H1 (cell line): ENCODE results near the gene PGAM2. TPM values are rescaled to one million over a fixed set of nuclear protein-coding genes. Genes with fewer than 3 reads are reported as not detected.
A peak's percentile ranks its signal among the peaks of the same experiment; 100 is the strongest.

Experiments
- CTCF ChIA-PET: fragments of 300-600 bp; sonication (Branson Sonifier 250); formaldehyde crosslinking; loops from one replicate; lab custom pipeline; 2021; ENCODE audit not compliant: partially characterized antibody; lab: Charles Lee
- POLR2A ChIA-PET: fragments of 300-600 bp; sonication (Branson Sonifier 250); formaldehyde crosslinking; loops from one replicate; lab custom pipeline; 2021; ENCODE audit warnings: inconsistent platforms; ENCODE audit not compliant: partially characterized antibody; lab: Charles Lee
- DNase-seq, 2 experiments: peaks; one replicate each; pipeline versions ENCODE4 v3.0.0 to v3.0.0-alpha.2; 2010 to 2022; ENCODE audit warnings: low spot score in 2 of 2, low read depth in 1 of 2, mixed read lengths in 1 of 2
- FAIRE-seq: peaks from 2 replicates; lab custom pipeline; 2011; peaks lifted over from hg19 to GRCh38; lab: Jason Lieb, UNC
- H2AFZ ChIP-seq: 2 replicates; pipeline ENCODE4 v1.8.1; 2012; ENCODE audit warnings: low read length, inconsistent platforms
- H2AK5ac ChIP-seq: 2 replicates; pipeline ENCODE4 v1.6.1; 2013; ENCODE audit warnings: low read depth, low read length
- H2BK120ac ChIP-seq: replicated peaks from 2 replicates; pipeline ENCODE3; 2013; ENCODE audit warnings: low read depth, low read length, inconsistent platforms
- H2BK12ac ChIP-seq: 2 replicates; pipeline ENCODE4 v1.6.1; 2013; ENCODE audit warnings: low read depth, low read length
- H2BK15ac ChIP-seq: 2 replicates; pipeline ENCODE4 v1.6.1; 2013; ENCODE audit warnings: low read length
- H2BK20ac ChIP-seq: 2 replicates; pipeline ENCODE4 v1.6.1; 2013; ENCODE audit warnings: low read length
- H2BK5ac ChIP-seq: 2 replicates; pipeline ENCODE4 v1.6.1; 2013; ENCODE audit warnings: low read depth, low read length
- H3K14ac ChIP-seq: 2 replicates; pipeline ENCODE4 v1.6.1; 2013; ENCODE audit warnings: inconsistent platforms; ENCODE audit not compliant: insufficient read length
- H3K18ac ChIP-seq: 2 replicates; pipeline ENCODE4 v1.6.1; 2013; ENCODE audit warnings: low read length; ENCODE audit errors: extremely low read depth
- H3K23ac ChIP-seq: 2 replicates; pipeline ENCODE4 v1.6.1; 2013; ENCODE audit warnings: inconsistent platforms; ENCODE audit not compliant: insufficient read length
- H3K23me2 ChIP-seq: 2 replicates; pipeline ENCODE4 v1.6.1; 2013; ENCODE audit warnings: low read depth, low read length
- H3K27ac ChIP-seq: 2 replicates; pipeline ENCODE4 v1.6.1; 2011; ENCODE audit warnings: low read depth, low read length, inconsistent platforms
- H3K27me3 ChIP-seq, 4 experiments: replicated peaks in 1 of 4; 1 replicate in 1 of 4; 2 replicates in 3 of 4; pipeline versions ENCODE4 v1.6.1 to v1.8.1; 2011 to 2013; ENCODE audit warnings: low read length in 3 of 4, mild to moderate bottlenecking in 3 of 4, inconsistent platforms in 2 of 4, mixed read lengths in 2 of 4, moderate library complexity in 1 of 4; ENCODE audit not compliant: control insufficient read depth in 3 of 4, insufficient read depth in 3 of 4; ENCODE audit errors: extremely low read depth in 1 of 4
- H3K36me3 ChIP-seq, 4 experiments: 2 replicates each; pipeline versions ENCODE4 v1.6.1 to v1.8.1; 2011 to 2013; ENCODE audit warnings: mild to moderate bottlenecking in 4 of 4, low read length in 3 of 4, moderate library complexity in 2 of 4, control low read depth in 1 of 4, inconsistent platforms in 1 of 4; ENCODE audit not compliant: insufficient read depth in 4 of 4, control insufficient read depth in 2 of 4
- H3K4ac ChIP-seq: replicated peaks from 2 replicates; pipeline ENCODE3; 2013; ENCODE audit warnings: low read length, low read depth, mixed read lengths, inconsistent platforms; ENCODE audit not compliant: insufficient read length
- H3K4me1 ChIP-seq, 4 experiments: replicated peaks in 1 of 4; 1 replicate in 1 of 4; 2 replicates in 3 of 4; pipeline versions ENCODE4 v1.6.1 to v1.8.1; 2011 to 2013; ENCODE audit warnings: low read length in 3 of 4, inconsistent platforms in 2 of 4, mixed read lengths in 1 of 4; ENCODE audit not compliant: insufficient read depth in 4 of 4, control insufficient read depth in 3 of 4
- H3K4me2 ChIP-seq, 2 experiments: 2 replicates each; pipeline versions ENCODE4 v1.6.1 to v1.8.1; 2011 to 2013; ENCODE audit warnings: low read depth in 2 of 2, low read length in 2 of 2, control low read depth in 1 of 2, inconsistent platforms in 1 of 2, mild to moderate bottlenecking in 1 of 2; ENCODE audit not compliant: insufficient read depth in 1 of 2
- H3K4me3 ChIP-seq, 4 experiments: fragments of 200-600, 300-600 bp in 1 of 4; sonication (generic), shearing (Covaris generic), sonication (Bioruptor Twin) in 1 of 4; 2 replicates each; pipeline versions ENCODE4 v1.5.1 to v1.8.1; 2011 to 2016; ENCODE audit warnings: low read length in 4 of 4, low read depth in 3 of 4, control low read depth in 2 of 4, inconsistent platforms in 2 of 4, mild to moderate bottlenecking in 2 of 4, mixed read lengths in 1 of 4, moderate library complexity in 1 of 4; ENCODE audit not compliant: insufficient read depth in 2 of 4; ENCODE audit errors: extremely low read depth in 1 of 4
- H3K56ac ChIP-seq: replicated peaks from 2 replicates; pipeline ENCODE3; 2013; ENCODE audit warnings: low read depth, mild to moderate bottlenecking, mixed read lengths, low read length, inconsistent platforms; ENCODE audit not compliant: insufficient read length
- H3K79me1 ChIP-seq: 2 replicates; pipeline ENCODE4 v1.6.1; 2013; ENCODE audit warnings: low read depth, low read length, control low read depth
- H3K79me2 ChIP-seq, 2 experiments: 2 replicates each; pipeline versions ENCODE4 v1.6.1 to v1.8.1; 2012 to 2013; ENCODE audit warnings: low read length in 2 of 2, mild to moderate bottlenecking in 2 of 2, inconsistent platforms in 1 of 2; ENCODE audit not compliant: insufficient read depth in 2 of 2, control insufficient read depth in 1 of 2
- H3K9ac ChIP-seq, 4 experiments: replicated peaks in 1 of 4; 1 replicate in 1 of 4; 2 replicates in 3 of 4; pipeline versions ENCODE4 v1.6.1 to v1.8.1; 2011 to 2013; ENCODE audit warnings: low read depth in 3 of 4, low read length in 3 of 4, control low read depth in 2 of 4, mild to moderate bottlenecking in 2 of 4, moderate library complexity in 2 of 4, inconsistent platforms in 1 of 4; ENCODE audit errors: extremely low read depth in 1 of 4
- H3K9me3 ChIP-seq, 2 experiments: 2 replicates each; pipeline versions ENCODE4 v1.6.1 to v1.8.1; 2012 to 2013; ENCODE audit warnings: mild to moderate bottlenecking in 2 of 2, moderate library complexity in 2 of 2, control low read depth in 1 of 2, inconsistent platforms in 1 of 2, low read depth in 1 of 2, low read length in 1 of 2, mixed read lengths in 1 of 2; ENCODE audit not compliant: insufficient read depth in 2 of 2
- H4K20me1 ChIP-seq, 2 experiments: replicated peaks in 1 of 2; 2 replicates each; pipeline versions ENCODE3 to v1.8.1; 2011 to 2013; ENCODE audit warnings: inconsistent platforms in 2 of 2, low read length in 2 of 2, mild to moderate bottlenecking in 1 of 2; ENCODE audit not compliant: insufficient read depth in 2 of 2, control insufficient read depth in 1 of 2
- H4K5ac ChIP-seq: 2 replicates; pipeline ENCODE4 v1.6.1; 2013; ENCODE audit warnings: low read length, low read depth, mixed read lengths, inconsistent platforms; ENCODE audit not compliant: insufficient read length
- H4K8ac ChIP-seq: 2 replicates; pipeline ENCODE4 v1.8.0; 2013; ENCODE audit warnings: mild to moderate bottlenecking, moderate library complexity, low read length, inconsistent platforms; ENCODE audit not compliant: insufficient read depth; ENCODE audit errors: extremely low read depth
- H4K91ac ChIP-seq: replicated peaks from 2 replicates; pipeline ENCODE3; 2013; ENCODE audit warnings: low read length, mixed read lengths, inconsistent platforms; ENCODE audit not compliant: insufficient read length
- CHD2 ChIP-seq: IDR thresholded peaks from 2 replicates; pipeline ENCODE4 v1.6.1; 2012; ENCODE audit warnings: low read length, improper control_type of control experiment
- CREB1 ChIP-seq: IDR thresholded peaks from 2 replicates; pipeline ENCODE4 v1.6.1; 2012; ENCODE audit warnings: inconsistent platforms
- E2F6 ChIP-seq: IDR thresholded peaks from 2 replicates; pipeline ENCODE4 v1.6.1; 2012; ENCODE audit warnings: inconsistent platforms
- GABPA ChIP-seq: IDR thresholded peaks from 2 replicates; pipeline ENCODE4 v1.6.1; 2011; ENCODE audit warnings: mild to moderate bottlenecking, low read length, moderate library complexity, borderline replicate concordance; ENCODE audit not compliant: insufficient read depth
- HDAC6 ChIP-seq: IDR thresholded peaks from one replicate; pipeline ENCODE4 v1.7.1; 2012; ENCODE audit warnings: low read depth, mild to moderate bottlenecking, inconsistent platforms, low read length, moderate library complexity
- KDM5A ChIP-seq: fragments of 200-600 bp; IDR thresholded peaks from 2 replicates; pipeline ENCODE4 v1.7.1; 2012; ENCODE audit warnings: mild to moderate bottlenecking, low read length, inconsistent platforms, mixed read lengths
- NANOG ChIP-seq: IDR thresholded peaks from 2 replicates; pipeline ENCODE4 v1.6.1; 2011; ENCODE audit warnings: low read length, low read depth, mild to moderate bottlenecking, inconsistent platforms; ENCODE audit not compliant: insufficient read depth, poor library complexity, severe bottlenecking
- RXRA ChIP-seq: IDR thresholded peaks from 2 replicates; pipeline ENCODE4 v1.6.1; 2011; ENCODE audit warnings: low read depth, mild to moderate bottlenecking, low read length, moderate library complexity; ENCODE audit not compliant: insufficient read depth
- SP2 ChIP-seq: IDR thresholded peaks from 2 replicates; pipeline ENCODE4 v1.6.1; 2012; ENCODE audit warnings: mild to moderate bottlenecking, low read length, inconsistent platforms
- TAF1 ChIP-seq: IDR thresholded peaks from 2 replicates; pipeline ENCODE4 v1.6.1; 2011; ENCODE audit warnings: mild to moderate bottlenecking, low read depth, low read length
- TBP ChIP-seq: IDR thresholded peaks from 2 replicates; pipeline ENCODE4 v1.6.1; 2011; ENCODE audit warnings: low read depth, low read length, improper control_type of control experiment
- USF2 ChIP-seq: IDR thresholded peaks from 2 replicates; pipeline ENCODE4 v1.6.1; 2011; ENCODE audit warnings: low read length, improper control_type of control experiment
- WGBS, 2 experiments: shearing (Covaris generic) in 1 of 2; methylation state at CpG; one replicate each; pipeline versions ENCODE4 v1.1.6 to v1.1.7; 2013 to 2015; ENCODE audit warnings: low lambda C conversion rate in 2 of 2, mixed read lengths in 2 of 2, inconsistent platforms in 1 of 2, low coverage in 1 of 2, missing lambda C conversion rate in 1 of 2; ENCODE audit not compliant: insufficient replicate concordance in 2 of 2, insufficient coverage in 1 of 2, insufficient read length in 1 of 2; ENCODE audit errors: extremely low coverage in 1 of 2, missing lambda C conversion rate in 1 of 2; 5-methylcytosine and 5-hydroxymethylcytosine counted together
- polyA plus RNA-seq, 7 experiments: library from polyadenylated mRNA; depleted of rRNA in 3 of 7; stranded (reverse) in 5 of 7; unstranded in 2 of 7; fragments of >200 nt in 5 of 7; fragments of 200-250 nt in 2 of 7; gene quantifications; 1 replicate in 5 of 7; 2 replicates in 1 of 7; 4 replicates in 1 of 7; pipeline versions ENCODE4 v1.2.1 to v1.2.3, GENCODE V29; 2011 to 2013; ENCODE audit warnings: missing spikeins in 2 of 7, mixed read lengths in 2 of 7
- total RNA-seq: library from RNA; stranded (reverse); fragmentation: NEBNext Ultra II Directional; extraction: Animal tissue kit (Norgen Biotek cat#: 25700); gene quantifications from 2 replicates; pipeline ENCODE4 v1.2.1, GENCODE V29; 2021

PGAM2 gene
- total and polyA plus RNA-seq, 2 of the 8 experiments (the other 6 are each of a cell fraction or from before 2014, with no cell fraction given), result 2.1 to 2.9 TPM

- H3K56ac ChIP-seq, result no peak overlapping the region
- H3K14ac ChIP-seq, result no peak overlapping the region
- peaks cover 9 to 30% (median 26%) of the 10 kb centered on the region in 4 experiments for H3K4me1 ChIP-seq
- H2AFZ ChIP-seq, result no peak overlapping the region
- DNase-seq (no peak), FAIRE-seq (no peak)
- no peak overlapping the region for H2AK5ac ChIP-seq
- H3K4me3 ChIP-seq, result peak overlapping the region in 3 of 4 experiments; percentile 16 to 35 (median 17); a peak in 3 of 8 replicates
- ChIA-PET CTCF (interaction anchor here (1.1 to 1.9 kb wide), 6 partner anchors 9 to 44 kb away, joined by 3 to 9 read pairs (median 4); partner anchors contain the start of gene DBNL), POLR2A (interaction anchor here (0.7 to 7.1 kb wide), 12 partner anchors 9 to 52 kb away, joined by 3 to 48 read pairs (median 5); partner anchors contain the start of gene AEBP1)
- peak overlapping the region; percentile 57 to 62 for H3K4me2 ChIP-seq
- H3K9ac ChIP-seq, result no peak overlapping the region
- H3K4ac ChIP-seq, result no peak overlapping the region
- H3K9me3 ChIP-seq, result no peaks in the 10 kb centered on the region
- peaks cover 5 to 10% of the 10 kb centered on the region in 2 experiments for H4K20me1 ChIP-seq
- H3K23me2 ChIP-seq, result no peaks in the 10 kb centered on the region
- no peak overlapping the region for H2BK120ac ChIP-seq
- no peak overlapping the region; the same call in 1 of the 2 replicates for H4K8ac ChIP-seq
- no peak overlapping the region; the same call in 1 of the 2 replicates for H2BK12ac ChIP-seq
- no peak overlapping the region; the same call in 1 of the 2 replicates for H3K18ac ChIP-seq
- H3K79me2 ChIP-seq, result no peaks in the 10 kb centered on the region
- H4K5ac ChIP-seq, result no peak overlapping the region
- H3K27me3 ChIP-seq, result peaks cover 0 to 3% (median 0%) of the 10 kb centered on the region in 4 experiments; a peak in 2 of 7 replicates
- 54% methylated on average over 9 of the region's 10 CpGs; no CpG with 5 or more reads in 1 of the 2 experiments for WGBS, 2 experiments
- no peak overlapping the region for H3K23ac ChIP-seq
- H2BK15ac ChIP-seq, result no peak overlapping the region
- H4K91ac ChIP-seq, result no peak overlapping the region
- no peak overlapping the region for H2BK5ac ChIP-seq
- H3K36me3 ChIP-seq, result peaks cover 0 to 18% (median 15%) of the 10 kb centered on the region in 4 experiments; a peak in 6 of 8 replicates
- H2BK20ac ChIP-seq, result peak overlapping the region; percentile 80; the same call in 1 of the 2 replicates
- no peak overlapping the region for H3K27ac ChIP-seq
- H3K79me1 ChIP-seq, result no peaks in the 10 kb centered on the region
- no peak for TF ChIP-seq NANOG
- no peak for TF ChIP-seq E2F6
- no peak for TF ChIP-seq SP2
- TF ChIP-seq RXRA, result no peak
- TF ChIP-seq HDAC6, result no peak
- no peak for TF ChIP-seq CHD2
- TF ChIP-seq TBP, result no peak
- no peak for TF ChIP-seq USF2
- TF ChIP-seq CREB1, result no peak
- TF ChIP-seq KDM5A, result no peak
- no peak for TF ChIP-seq GABPA
- TF ChIP-seq TAF1, result no peak
These were observed 1.8 kb downstream of the PGAM2 start for GRCh38 chr7:44063547-44063893.
